MG63 (cell line): ENCODE results near the gene MAPK7. TPM values are rescaled to one million over a fixed set of nuclear protein-coding genes. Genes with fewer than 3 reads are reported as not detected.
A peak's percentile ranks its signal among the peaks of the same experiment; 100 is the strongest.

Experiments
- DNase-seq: peaks from one replicate; pipeline ENCODE4 v3.0.0-alpha.2; 2020
- H3K27me3 ChIP-seq: fragments of 250-450 bp; sonication (Bioruptor Pico); 2 replicates; pipeline ENCODE4 v1.5.1; 2020; ENCODE audit warnings: mild to moderate bottlenecking, moderate library complexity
- H3K36me3 ChIP-seq: fragments of 250-450 bp; sonication (Bioruptor Pico); 2 replicates; pipeline ENCODE4 v1.5.1; 2020; ENCODE audit warnings: mild to moderate bottlenecking, moderate library complexity
- H3K4me3 ChIP-seq: fragments of 250-450 bp; sonication (Bioruptor Pico); 2 replicates; pipeline ENCODE4 v1.5.1; 2020; ENCODE audit warnings: mild to moderate bottlenecking, moderate library complexity
- H3K9me3 ChIP-seq: fragments of 250-450 bp; sonication (Bioruptor Pico); 2 replicates; pipeline ENCODE4 v1.5.1; 2020; ENCODE audit warnings: mild to moderate bottlenecking, moderate library complexity
- total RNA-seq: library from RNA; depleted of rRNA; stranded (reverse); fragments of >200 nt; shearing (Covaris generic); gene quantifications from 2 replicates; pipeline ENCODE4 v1.2.3, GENCODE V29; 2014; ENCODE audit warnings: low replicate concordance; rRNA removed

MAPK7 gene
- total RNA-seq, 1 experiment from 2014 or later = 2.8 TPM

DNA sequence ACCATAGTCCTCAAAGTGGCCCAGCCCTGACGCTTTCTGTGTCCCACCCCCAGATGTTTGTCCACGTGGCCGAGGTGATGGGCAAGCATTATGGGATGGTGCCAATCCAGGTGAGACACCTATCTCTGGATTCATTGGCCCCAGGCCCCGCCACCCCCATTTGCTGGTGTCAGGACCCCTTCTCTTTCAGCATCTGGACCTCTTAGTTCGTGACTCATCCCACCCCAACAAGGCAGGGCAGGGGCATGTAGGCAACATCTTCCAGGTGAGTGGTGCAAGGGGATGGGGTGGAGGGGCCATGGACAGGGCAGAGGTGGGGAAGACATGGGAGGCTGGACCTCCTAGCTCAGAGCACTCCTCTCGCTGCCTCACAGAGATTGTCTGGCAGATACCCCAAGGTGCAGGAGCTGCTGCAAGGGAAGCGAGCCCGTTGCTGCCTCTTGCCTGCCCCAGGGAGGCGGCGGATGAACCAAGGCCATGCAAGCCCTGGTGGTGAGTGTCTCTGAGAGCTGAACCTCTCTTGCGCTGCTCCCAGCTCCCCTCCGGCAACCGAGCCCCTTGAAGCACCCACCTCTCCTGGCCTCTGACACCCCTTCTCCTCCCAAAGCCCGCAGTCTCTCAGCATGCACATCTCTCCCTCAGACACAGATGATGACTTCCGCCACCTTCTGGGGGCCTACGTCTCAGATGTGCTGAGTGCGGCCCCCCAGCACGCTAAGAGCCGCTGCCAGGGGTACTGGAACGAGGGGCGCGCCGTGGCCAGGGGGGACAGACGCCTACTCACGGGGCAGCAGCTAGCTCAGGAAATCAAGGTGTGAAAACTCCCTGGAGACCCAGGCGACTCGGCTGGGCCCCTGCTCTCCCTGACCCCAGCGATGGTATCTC lies 36.3 kb downstream of the MAPK7 start:
- Histone ChIP-seq H3K9me3 (no peaks in the 10 kb centered on the region), H3K27me3 (no peaks in the 10 kb centered on the region), H3K4me3 (no peak overlapping the region), H3K36me3 (no peaks in the 10 kb centered on the region)
- no peak for DNase-seq

DNA sequence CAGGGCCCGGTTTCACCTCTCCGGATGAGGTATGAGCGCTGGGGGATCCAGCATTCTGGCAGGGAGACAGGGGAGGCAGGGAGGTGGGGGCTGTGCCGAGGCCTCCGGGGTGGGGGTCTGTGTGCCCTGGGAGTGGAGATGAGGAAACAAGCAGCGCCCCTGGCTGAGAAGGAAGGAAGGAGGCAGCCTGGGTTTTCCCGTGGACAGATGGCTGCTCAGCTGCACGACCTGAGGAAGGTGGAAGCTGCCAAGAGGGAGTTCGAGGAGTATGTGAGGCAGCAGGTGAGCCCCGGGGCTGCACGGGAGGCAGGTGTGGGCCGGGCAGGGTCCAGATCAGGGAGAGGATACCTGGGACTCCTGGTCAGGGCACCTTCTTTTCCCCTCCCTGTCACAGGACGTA lies 37.0 kb downstream of the MAPK7 start:
- DNase-seq = no peak
- Histone ChIP-seq H3K27me3 (no peaks in the 10 kb centered on the region), H3K9me3 (no peaks in the 10 kb centered on the region), H3K4me3 (no peak overlapping the region), H3K36me3 (no peaks in the 10 kb centered on the region)

DNA sequence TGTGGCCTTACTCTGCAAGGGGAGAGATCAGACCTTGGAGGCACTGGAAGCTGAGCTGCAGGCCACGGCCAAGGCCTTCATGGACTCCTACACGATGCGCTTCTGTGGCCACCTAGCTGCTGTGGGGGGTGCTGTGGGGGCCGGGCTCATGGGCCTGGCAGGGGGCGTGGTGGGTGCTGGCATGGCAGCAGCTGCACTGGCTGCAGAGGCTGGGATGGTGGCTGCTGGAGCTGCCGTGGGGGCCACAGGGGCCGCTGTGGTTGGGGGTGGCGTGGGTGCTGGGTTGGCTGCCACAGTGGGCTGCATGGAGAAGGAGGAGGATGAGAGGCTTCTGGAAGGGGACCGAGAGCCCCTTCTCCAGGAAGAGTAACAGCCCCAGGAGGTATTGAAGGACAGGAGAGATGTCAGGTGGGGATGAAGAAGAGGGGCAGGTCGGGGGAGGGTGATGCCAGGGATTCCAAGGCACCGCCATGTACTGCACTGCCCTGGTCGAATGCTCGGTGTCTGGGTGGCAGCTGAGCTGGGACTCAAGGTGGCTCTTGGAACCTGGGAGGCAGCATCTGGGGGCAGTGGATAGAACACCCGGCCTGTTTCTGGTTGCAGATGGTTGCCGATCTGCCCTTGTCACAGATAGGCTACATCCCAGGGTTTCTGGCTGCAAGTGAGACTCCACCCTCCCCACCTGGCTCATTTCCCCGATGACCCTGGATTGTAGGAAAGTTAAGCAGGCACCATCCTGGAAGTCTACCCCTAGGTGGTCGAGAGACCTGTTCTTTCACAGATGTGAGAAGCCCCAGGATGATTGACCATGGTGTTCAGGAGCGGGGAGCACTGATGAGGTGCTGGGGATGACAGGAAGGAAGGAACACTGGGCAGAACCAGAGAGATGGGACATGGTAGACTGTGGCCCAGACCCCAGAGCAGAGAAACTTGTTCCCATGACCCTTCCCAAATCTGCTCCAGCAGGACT lies 37.8 kb downstream of the MAPK7 start:
- no peaks in the 10 kb centered on the region for H3K9me3 ChIP-seq
- no peaks in the 10 kb centered on the region for H3K27me3 ChIP-seq
- no peak overlapping the region for H3K4me3 ChIP-seq
- no peak for DNase-seq
- no peaks in the 10 kb centered on the region for H3K36me3 ChIP-seq

DNA sequence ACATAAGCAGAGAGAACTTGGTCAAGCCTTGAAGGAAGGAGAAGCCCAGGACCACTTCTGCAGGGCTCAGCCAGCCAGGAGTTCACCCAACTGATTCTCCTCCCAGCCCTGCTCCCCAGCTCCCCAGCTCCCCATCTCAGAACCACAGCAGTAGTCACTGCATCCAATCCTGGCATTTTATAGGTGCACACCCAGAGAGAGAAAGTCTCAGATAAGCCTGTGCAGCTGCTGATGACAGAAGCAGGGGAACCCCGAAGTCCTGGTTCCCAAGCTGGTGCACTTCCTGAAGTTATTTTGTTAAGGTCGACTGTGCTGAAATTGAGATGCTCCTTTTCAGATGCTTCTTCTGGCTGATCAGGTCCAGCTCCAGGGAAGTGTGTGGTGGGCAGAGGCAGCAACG lies 39.3 kb downstream of the MAPK7 start:
- no peaks in the 10 kb centered on the region for H3K9me3 ChIP-seq
- no peak for DNase-seq
- no peaks in the 10 kb centered on the region for H3K36me3 ChIP-seq
- no peaks in the 10 kb centered on the region for H3K27me3 ChIP-seq
- H3K4me3 ChIP-seq = no peak overlapping the region

DNA sequence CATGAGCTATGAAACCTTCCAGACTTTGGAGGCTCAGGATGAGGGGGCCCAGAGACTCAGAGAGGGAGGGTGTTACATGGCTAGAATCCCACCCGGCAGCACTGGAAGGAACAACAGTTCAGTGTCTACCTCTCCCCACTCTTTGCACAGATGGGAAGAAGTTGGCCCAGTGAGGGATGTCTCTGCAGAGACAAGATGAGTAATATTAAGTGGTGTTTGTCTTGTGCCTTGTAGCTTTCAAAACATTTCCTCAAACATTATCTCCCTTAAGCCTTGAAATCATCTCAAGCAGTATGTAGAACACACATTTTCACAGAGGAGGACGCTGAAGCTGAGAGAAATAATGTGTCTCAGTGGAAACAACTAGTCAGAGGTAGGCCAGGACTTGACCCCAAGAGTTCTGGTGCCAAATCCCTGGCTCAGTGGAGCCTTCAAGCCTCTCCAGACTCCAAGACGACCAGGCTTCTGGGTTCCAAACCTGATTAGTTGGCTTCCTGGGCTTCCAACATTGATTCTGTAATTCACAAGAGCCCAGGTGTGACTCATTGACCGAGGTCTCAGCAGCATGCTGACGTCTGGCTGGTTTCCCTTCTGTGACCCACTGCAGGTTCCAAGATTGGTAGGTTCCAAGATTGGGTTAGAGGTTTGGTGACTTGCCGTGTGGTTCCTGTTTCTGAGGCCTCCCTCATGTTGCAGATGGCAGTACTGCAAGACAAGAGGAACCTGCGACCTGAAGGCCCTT lies 40.1 kb downstream of the MAPK7 start:
- DNase-seq = peak; percentile 80
- Histone ChIP-seq H3K4me3 (no peak overlapping the region), H3K36me3 (no peaks in the 10 kb centered on the region), H3K27me3 (no peaks in the 10 kb centered on the region), H3K9me3 (no peaks in the 10 kb centered on the region)

DNA sequence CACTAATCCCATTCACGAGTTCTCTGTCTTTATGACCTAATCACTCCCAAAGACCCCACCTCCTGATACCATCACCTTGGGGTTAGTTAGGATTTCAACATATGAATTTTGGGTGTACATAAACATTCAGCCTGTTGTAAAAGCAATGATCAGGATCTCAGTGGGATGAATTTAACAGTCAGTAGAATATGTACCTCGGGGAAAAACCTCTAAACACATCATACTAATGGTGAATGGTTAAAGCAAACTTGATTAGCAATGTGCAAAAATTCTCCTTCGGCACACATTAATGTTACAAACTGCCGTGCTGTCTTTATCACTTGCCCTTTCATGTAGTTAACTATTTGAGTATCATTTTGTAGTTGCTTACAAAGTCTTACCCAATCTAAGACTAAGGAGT lies 42.9 kb downstream of the MAPK7 start:
- no peak for DNase-seq
- no peaks in the 10 kb centered on the region for H3K27me3 ChIP-seq
- H3K4me3 ChIP-seq = no peak overlapping the region
- H3K36me3 ChIP-seq = no peaks in the 10 kb centered on the region
- no peaks in the 10 kb centered on the region for H3K9me3 ChIP-seq

DNA sequence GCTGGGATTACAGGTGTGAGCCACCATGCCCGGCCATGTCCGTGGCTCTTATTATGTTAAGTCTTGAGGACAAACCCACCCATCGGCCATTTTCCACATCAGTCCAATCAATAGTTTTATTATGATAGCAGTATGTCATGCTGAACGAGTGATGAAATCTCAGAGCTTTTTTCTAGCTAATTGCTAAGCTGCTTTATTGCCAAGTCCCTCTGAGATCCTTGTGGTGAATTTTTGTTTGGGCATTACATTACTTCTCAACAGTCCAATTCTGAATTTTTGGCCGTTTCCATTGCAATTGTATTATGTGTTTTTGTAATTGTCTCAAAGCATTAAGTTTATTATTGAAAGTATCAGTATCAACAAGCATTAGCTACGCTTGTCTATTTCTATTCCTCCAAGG lies 43.6 kb downstream of the MAPK7 start:
- no peaks in the 10 kb centered on the region for H3K36me3 ChIP-seq
- no peak overlapping the region for H3K4me3 ChIP-seq
- H3K9me3 ChIP-seq = no peaks in the 10 kb centered on the region
- no peaks in the 10 kb centered on the region for H3K27me3 ChIP-seq
- no peak for DNase-seq

DNA sequence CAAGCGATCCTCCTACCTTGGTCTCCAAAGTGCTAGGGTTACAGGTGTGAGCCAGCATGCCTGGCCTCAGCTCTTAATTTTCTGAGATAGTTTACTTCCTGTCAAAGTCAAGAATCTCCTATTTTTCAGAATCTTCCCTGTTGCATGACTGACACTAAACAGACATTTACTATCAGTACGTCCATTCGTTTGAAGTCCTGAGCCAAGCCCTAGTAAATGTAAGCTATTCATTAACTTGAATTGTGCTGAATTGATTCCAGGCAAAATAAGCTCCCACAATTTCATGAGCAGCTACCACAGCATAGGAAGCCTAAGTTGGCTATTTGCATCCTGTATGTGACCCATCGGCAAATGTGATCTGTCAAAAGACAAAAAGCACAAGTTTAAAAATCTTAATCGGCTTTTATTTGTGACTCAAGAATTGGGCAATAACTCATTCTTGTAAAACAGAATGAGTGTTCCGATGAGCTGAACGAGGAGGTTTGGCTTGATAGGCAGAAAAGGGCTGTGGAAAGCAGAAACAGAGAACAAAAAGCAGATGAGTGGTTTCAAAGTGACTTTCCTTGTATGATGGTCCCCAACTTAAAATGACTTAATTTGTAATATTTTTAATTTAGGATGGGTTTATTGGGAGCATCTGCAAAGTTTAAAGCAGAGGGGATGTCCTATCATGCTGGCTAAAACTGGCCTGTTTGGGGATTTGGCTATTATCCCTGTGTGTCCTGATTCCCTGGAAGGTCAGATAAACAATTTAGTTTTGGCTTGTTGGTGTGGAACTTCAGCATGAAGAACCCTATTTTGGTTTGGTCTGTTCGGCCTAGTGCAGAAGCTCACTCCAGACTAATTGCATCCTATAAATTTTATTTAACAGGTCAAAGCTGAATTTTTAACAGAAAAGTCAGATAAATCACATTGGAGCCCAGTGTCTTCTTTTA lies 46.9 kb downstream of the MAPK7 start:
- no peak overlapping the region for H3K4me3 ChIP-seq
- no peaks in the 10 kb centered on the region for H3K27me3 ChIP-seq
- no peaks in the 10 kb centered on the region for H3K36me3 ChIP-seq
- no peak for DNase-seq
- no peaks in the 10 kb centered on the region for H3K9me3 ChIP-seq

DNA sequence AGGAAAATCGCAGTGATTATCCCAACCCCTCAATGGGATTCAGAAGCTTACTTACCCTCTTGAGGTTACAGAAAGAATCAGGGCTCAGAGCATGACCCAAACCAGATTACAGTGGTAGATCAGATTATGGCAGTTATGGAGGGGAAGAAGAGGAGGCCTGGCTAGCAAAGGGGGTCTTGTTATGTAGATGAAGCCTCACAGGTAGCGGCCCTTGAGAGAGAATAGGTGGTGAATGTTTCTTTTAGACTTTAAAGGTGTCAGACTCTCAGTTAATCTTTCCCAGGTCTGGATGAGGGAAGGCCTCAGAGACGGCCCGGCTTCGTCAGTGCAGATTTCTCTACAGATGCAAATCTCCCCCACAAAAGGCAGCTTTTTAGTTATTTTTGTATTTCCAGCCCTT lies 48.3 kb downstream of the MAPK7 start:
- no peaks in the 10 kb centered on the region for H3K36me3 ChIP-seq
- DNase-seq = no peak
- no peak overlapping the region for H3K4me3 ChIP-seq
- H3K27me3 ChIP-seq = no peaks in the 10 kb centered on the region
- H3K9me3 ChIP-seq = no peaks in the 10 kb centered on the region

DNA sequence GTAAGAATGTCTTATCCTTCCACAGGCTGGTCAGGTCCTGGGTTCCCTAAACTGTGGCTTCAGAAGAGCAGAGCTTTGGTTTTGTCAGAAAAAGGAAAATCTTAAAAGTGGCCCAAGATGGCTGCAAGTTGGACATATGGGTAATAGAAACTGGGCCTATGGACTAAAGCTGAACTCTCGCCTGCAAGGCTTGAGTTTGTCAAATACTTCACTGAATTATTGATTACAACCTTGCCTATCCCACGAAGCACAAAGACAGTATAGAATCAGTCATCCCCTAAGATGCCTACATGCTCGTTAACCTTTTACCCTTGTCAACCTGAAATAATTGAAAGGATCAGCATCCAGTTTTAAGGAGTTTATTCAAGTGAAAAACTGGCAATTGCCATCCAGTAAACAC lies 53.4 kb downstream of the MAPK7 start:
- no peaks in the 10 kb centered on the region for H3K36me3 ChIP-seq
- H3K27me3 ChIP-seq = no peaks in the 10 kb centered on the region
- H3K9me3 ChIP-seq = no peaks in the 10 kb centered on the region
- no peak for DNase-seq
- no peak overlapping the region for H3K4me3 ChIP-seq

Other genes starting within 250 kb of the MAPK7 start
- 16.4 and 31.6 TPM in 2 replicates for gene EPN2, start 141.1 kb upstream of the MAPK7 start, total RNA-seq
- 14.8 and 30.2 TPM in 2 replicates for gene B9D1, start 15.8 kb upstream of the MAPK7 start, total RNA-seq
- 3.2 and 4.3 TPM in 2 replicates for gene MFAP4, start 8.7 kb downstream of the MAPK7 start, total RNA-seq
- not detected in 2 replicates for gene RNF112, start 32.7 kb downstream of the MAPK7 start, total RNA-seq
- 8.1 and 12.0 TPM in 2 replicates for gene SLC47A1, start 155.4 kb downstream of the MAPK7 start, total RNA-seq